KOPT-K1 (cell line): ENCODE measurements around the gene FAM240A.

Experiments used
- H3K27ac ChIP-seq: fragments of 200-600 bp; sonication (generic); 2 replicates; pipeline ENCODE4 v1.5.1; 2016; ENCODE audit warnings: antibody characterized with exemption, mild to moderate bottlenecking, low read depth, low read length; ENCODE audit not compliant: poor library complexity, severe bottlenecking
- H3K36me3 ChIP-seq: fragments of 200-600 bp; sonication (generic); 2 replicates; pipeline ENCODE4 v1.5.1; 2017; ENCODE audit warnings: antibody characterized with exemption, mild to moderate bottlenecking, low read length, moderate library complexity; ENCODE audit not compliant: insufficient read depth
- H3K9me3 ChIP-seq: fragments of 200-600 bp; sonication (generic); 2 replicates; pipeline ENCODE4 v1.5.1; 2017; ENCODE audit warnings: antibody characterized with exemption, low read length, mild to moderate bottlenecking; ENCODE audit not compliant: insufficient read depth, poor library complexity, severe bottlenecking

The FAM240A gene

GRCh38 chr3:46669191-46669999 is 57.1 kb downstream of the FAM240A start:
- H3K27ac ChIP-seq: no peak overlapping the region
- no peaks in the 10 kb centered on the region for H3K9me3 ChIP-seq
- H3K36me3 ChIP-seq: no peaks in the 10 kb centered on the region

DNA sequence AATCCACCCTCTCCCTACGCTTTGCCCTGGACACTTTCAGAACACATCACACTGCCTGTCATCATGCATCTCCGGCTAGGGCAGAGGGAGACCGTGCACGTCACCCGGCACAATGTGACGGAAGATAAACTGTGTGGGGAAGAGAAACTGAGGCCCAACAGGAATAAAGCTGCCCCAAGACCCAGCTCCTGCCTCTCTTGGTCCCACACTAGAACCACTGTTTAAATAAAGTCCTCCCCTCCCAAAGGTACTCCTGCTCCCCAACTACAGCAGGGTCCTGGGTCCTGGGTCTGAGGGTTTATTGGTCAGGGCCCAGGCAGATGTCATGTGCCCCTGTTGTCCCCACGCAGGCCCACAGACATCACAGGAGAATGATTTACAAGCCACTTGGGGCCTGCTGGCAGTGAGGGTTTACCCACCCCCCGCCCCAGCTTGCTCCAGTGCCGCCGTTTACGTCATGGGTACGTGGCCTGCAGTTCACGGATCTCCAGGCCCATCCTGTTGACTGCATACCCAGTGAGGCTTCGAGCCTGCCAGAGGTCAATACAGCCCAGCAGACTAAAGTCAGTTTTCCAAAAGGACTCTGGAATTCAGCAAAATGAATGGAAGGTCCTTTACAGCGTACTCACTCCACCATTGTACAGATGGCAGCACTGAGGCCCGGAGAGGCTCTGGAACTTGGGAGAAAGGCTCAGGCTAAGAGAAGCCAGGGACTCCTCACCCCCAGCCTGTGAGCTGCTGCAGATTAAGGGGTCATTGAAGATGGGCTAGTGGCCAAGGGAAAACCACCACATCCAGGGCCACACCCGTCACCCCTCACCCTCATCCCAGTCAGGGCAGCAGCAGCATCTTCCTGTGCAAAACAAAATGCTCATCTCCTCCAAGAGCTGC is 57.9 kb downstream of the FAM240A start:
- no peaks in the 10 kb centered on the region for H3K36me3 ChIP-seq
- H3K9me3 ChIP-seq: no peaks in the 10 kb centered on the region
- H3K27ac ChIP-seq: no peak overlapping the region

GRCh38 chr3:46670891-46671427 is 58.6 kb downstream of the FAM240A start:
- Histone ChIP-seq H3K36me3 (no peaks in the 10 kb centered on the region), H3K27ac (no peak overlapping the region), H3K9me3 (no peaks in the 10 kb centered on the region)

DNA sequence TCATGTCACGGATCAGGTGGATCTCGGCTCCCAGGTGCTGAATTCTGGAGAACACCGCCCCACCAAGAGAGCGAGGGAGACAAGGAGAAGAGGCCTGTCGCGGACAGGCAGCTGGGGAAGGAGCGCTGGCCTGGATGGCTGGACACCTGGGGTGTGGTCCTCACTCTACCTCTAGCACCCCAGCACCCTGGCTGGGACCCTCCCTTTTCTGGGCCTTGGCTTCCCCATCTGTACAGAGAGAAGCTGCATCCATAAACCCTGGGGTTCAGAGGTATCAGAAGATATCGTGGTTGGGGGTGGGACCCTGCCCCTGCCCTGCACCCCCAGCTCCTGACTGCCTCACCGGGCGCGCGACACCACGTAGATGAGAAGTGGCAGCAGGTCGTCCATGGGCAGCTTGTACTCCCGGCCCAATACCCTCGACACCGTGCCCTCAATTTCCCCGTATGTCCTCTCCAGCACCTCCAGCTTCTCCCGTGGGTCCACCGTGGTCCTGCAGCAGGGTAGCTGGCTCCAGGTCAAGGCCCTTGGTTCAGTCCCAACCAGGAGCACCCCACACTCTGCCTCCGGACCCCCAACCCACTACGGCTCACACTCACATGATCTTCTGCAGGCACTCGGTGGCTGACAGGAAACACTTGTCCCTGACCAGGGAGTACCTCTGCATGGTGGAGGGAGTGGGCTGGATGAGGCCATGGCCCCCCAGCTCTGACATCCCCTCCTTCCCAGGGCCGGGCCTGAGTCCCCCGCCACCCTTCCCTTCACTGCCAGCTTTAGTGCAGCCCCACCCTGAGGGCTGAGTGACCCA is 59.4 kb downstream of the FAM240A start:
- H3K9me3 ChIP-seq: no peaks in the 10 kb centered on the region
- H3K27ac ChIP-seq: no peak overlapping the region
- no peaks in the 10 kb centered on the region for H3K36me3 ChIP-seq

DNA sequence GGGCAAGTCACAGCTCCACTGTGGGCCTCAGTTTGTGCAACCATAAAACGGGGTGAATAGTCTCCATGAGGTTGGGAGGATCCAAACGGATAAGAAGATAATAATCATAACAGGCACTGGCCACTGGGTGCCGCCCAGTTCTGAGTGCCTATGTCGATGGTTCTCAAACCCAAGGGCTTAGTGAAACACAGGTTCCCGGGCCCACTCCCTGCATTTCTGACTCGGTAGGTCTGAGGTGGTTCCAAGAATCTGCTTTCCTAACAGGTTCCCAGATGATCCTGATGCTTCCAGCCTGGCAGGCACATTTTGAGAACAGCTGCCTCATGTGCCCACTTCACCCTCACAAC is 60.0 kb downstream of the FAM240A start:
- no peak overlapping the region for H3K27ac ChIP-seq
- no peaks in the 10 kb centered on the region for H3K36me3 ChIP-seq
- no peaks in the 10 kb centered on the region for H3K9me3 ChIP-seq

- Histone ChIP-seq H3K9me3 (no peaks in the 10 kb centered on the region), H3K27ac (no peak overlapping the region), H3K36me3 (no peaks in the 10 kb centered on the region)
These were observed 61.1 kb downstream of the FAM240A start for GRCh38 chr3:46673151-46674030.

- no peaks in the 10 kb centered on the region for H3K36me3 ChIP-seq
- H3K27ac ChIP-seq: no peak overlapping the region
- no peaks in the 10 kb centered on the region for H3K9me3 ChIP-seq
These were observed 61.9 kb downstream of the FAM240A start for GRCh38 chr3:46674031-46674845.

DNA sequence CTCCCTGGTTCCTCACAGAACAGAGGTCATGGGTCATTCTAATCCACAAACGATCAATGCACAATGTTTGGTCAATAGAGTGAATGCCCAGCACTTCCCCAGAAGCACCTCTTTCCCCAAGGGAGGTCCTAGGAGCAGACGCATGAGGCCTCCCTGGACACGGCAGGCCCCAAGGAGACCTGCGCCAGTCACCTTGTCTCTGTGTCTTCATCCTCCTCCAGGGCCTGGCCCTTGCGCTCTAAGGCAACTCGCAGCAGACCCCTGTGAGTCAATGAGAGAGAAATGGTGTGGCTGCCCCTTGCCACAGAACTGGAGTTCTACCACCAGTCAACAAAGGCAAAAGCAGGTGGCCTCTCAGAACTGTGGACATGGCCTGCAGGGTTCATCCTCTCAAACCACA is 63.1 kb downstream of the FAM240A start:
- no peak overlapping the region for H3K27ac ChIP-seq
- H3K36me3 ChIP-seq: no peaks in the 10 kb centered on the region
- H3K9me3 ChIP-seq: no peaks in the 10 kb centered on the region
